ENCODE measurements around the gene HS2ST1.
"Not testable (repeated sequence)": the region's sequence is repeated elsewhere in the genome, so short reads cannot be mapped to it uniquely, and the experiment has no call there.

HS2ST1 gene

GRCh38 chr1:86989690-86990089, 75.3 kb downstream of the HS2ST1 start:
- CTCF ChIA-PET = interaction anchor here (1.0 kb wide), 1 partner anchor 11 kb away, joined by 3 read pairs; no protein-coding TSS in a partner anchor
- H3K9me3 ChIP-seq (ENCODE audit: control insufficient read depth, insufficient read depth, low read depth, low read length); POLR2A ChIA-PET; H3K27ac ChIP-seq (ENCODE audit: extremely low read depth, low read depth, low read length); H3K36me3 ChIP-seq (ENCODE audit: control insufficient read depth in 2 of 2, insufficient read depth in 1 of 2, low read length in 2 of 2); H3K4me3 ChIP-seq (ENCODE audit: low read depth, low read length): not testable (repeated sequence)
- H3K4me1 ChIP-seq (ENCODE audit: control insufficient read depth, insufficient read depth, low read length) = peaks cover 21% of the 10 kb centered on the region
- peak; percentile 94 for TF ChIP-seq ZNF146 (tag by site-specific recombination; IDR thresholded peaks at IDR 0.05)

GRCh38 chr1:86990826-86991225, 76.4 kb downstream of the HS2ST1 start:
- CTCF ChIA-PET = no interaction called here

More at GRCh38 chr1:86990826-86991225, 76.4 kb downstream of the HS2ST1 start:
- Histone ChIP-seq H3K4me1 (ENCODE audit: control insufficient read depth, insufficient read depth, low read length) (peaks cover 21% of the 10 kb centered on the region), H3K27ac (ENCODE audit: extremely low read depth, low read depth, low read length) (no peak overlapping the region), H3K36me3 (ENCODE audit: control insufficient read depth in 2 of 2, insufficient read depth in 1 of 2, low read length in 2 of 2) (no peaks in the 10 kb centered on the region), H3K4me3 (ENCODE audit: low read depth, low read length) (no peak overlapping the region), H3K9me3 (ENCODE audit: control insufficient read depth, insufficient read depth, low read depth, low read length) (no peaks in the 10 kb centered on the region)
- POLR2A ChIA-PET = no interaction called here
- TF ChIP-seq KLF8 (tag by site-specific recombination; IDR thresholded peaks at IDR 0.05) (no peak), PRDM2 (tag by site-specific recombination; IDR thresholded peaks at IDR 0.05; ENCODE audit: borderline replicate concordance) (no peak), KLF1 (tag by site-specific recombination; IDR thresholded peaks at IDR 0.05) (no peak), GLIS1 (tag by site-specific recombination; IDR thresholded peaks at IDR 0.05) (no peak), ZNF2 (tag by site-specific recombination; IDR thresholded peaks at IDR 0.05) (no peak), ZNF280C (tag by site-specific recombination; IDR thresholded peaks at IDR 0.05) (no peak), ZNF280D (tag by site-specific recombination; IDR thresholded peaks at IDR 0.05) (no peak), ZFP41 (tag by site-specific recombination; IDR thresholded peaks at IDR 0.05; ENCODE audit: borderline replicate concordance) (no peak), FEZF1 (tag by site-specific recombination; IDR thresholded peaks at IDR 0.05) (no peak), ZNF426 (tag by site-specific recombination; IDR thresholded peaks at IDR 0.05) (no peak), GLI4 (tag by site-specific recombination; IDR thresholded peaks at IDR 0.05) (no peak), SP3 (tag by site-specific recombination; IDR thresholded peaks at IDR 0.05) (no peak), ZNF48 (tag by site-specific recombination; IDR thresholded peaks at IDR 0.05) (no peak), ZNF24 (tag by site-specific recombination; IDR thresholded peaks at IDR 0.05) (no peak), ZNF660 (tag by site-specific recombination; IDR thresholded peaks at IDR 0.05) (no peak), HOXA7 (CRISPR knock-in tag; IDR thresholded peaks at IDR 0.05; ENCODE audit: borderline replicate concordance) (no peak), ZBTB26 (tag by site-specific recombination; optimal IDR thresholded peaks at IDR 0.05) (no peak), ZNF843 (tag by site-specific recombination; IDR thresholded peaks at IDR 0.05) (no peak), PATZ1 (tag by site-specific recombination; IDR thresholded peaks at IDR 0.05) (no peak)
